Stimulated activated CD4-positive, alpha-beta T cell treated with anti-CD3 and anti-CD28 coated beads, Interleukin-4, amount 100 ng/mL, for 48 hours (primary cell): Measurements from ENCODE around the gene USP8.
"Not testable (repeated sequence)": the region's sequence is repeated elsewhere in the genome, so short reads cannot be mapped to it uniquely, and the experiment has no call there.

Source experiments
- DNase-seq, 2 donors: peaks; one replicate each; pipeline ENCODE4 v3.0.0-alpha.2; 2020; ENCODE audit warnings: low read depth in 2 of 2

The USP8 gene

GRCh38 chr15:50424066-50424890 lies at the start of gene USP8:
USP8 (plus strand) TSS chr15:50424405; CDS start chr15:50439074, 14,669 bp downstream.
- DNase-seq = peak; percentile 94 to 95

- no peak for DNase-seq
Observed at GRCh38 chr15:50377867-50378751, 46.1 kb upstream of the USP8 start.

- DNase-seq = no peak
Observed at GRCh38 chr15:50378776-50379175, 45.4 kb upstream of the USP8 start.

GRCh38 chr15:50379413-50379812 lies 44.8 kb upstream of the USP8 start:
- not testable (repeated sequence) for DNase-seq

- no peak for DNase-seq
Observed at GRCh38 chr15:50380089-50380488, 44.1 kb upstream of the USP8 start.

GRCh38 chr15:50381438-50381837 lies 42.8 kb upstream of the USP8 start:
- no peak for DNase-seq

GRCh38 chr15:50382408-50382807 lies 41.8 kb upstream of the USP8 start:
- not testable (repeated sequence) for DNase-seq

- DNase-seq = no peak
Observed at GRCh38 chr15:50390554-50391264, 33.5 kb upstream of the USP8 start.

- not testable (repeated sequence) for DNase-seq
Observed at GRCh38 chr15:50391561-50391960, 32.6 kb upstream of the USP8 start.

GRCh38 chr15:50411870-50412269 lies 12.3 kb upstream of the USP8 start:
- no peak for DNase-seq

GRCh38 chr15:50414624-50415023 lies 9.6 kb upstream of the USP8 start:
- no peak for DNase-seq

- no peak for DNase-seq
Observed at GRCh38 chr15:50415752-50416404, 8.3 kb upstream of the USP8 start.

- no peak for DNase-seq
Observed at GRCh38 chr15:50416890-50417289, 7.3 kb upstream of the USP8 start.

- no peak for DNase-seq
Observed at GRCh38 chr15:50418041-50418583, 6.1 kb upstream of the USP8 start.

GRCh38 chr15:50425219-50425618 lies 1.0 kb downstream of the USP8 start:
- no peak for DNase-seq

- DNase-seq = not testable (repeated sequence)
Observed at GRCh38 chr15:50425678-50426246, 1.6 kb downstream of the USP8 start.

- no peak for DNase-seq
Observed at GRCh38 chr15:50426428-50426827, 2.2 kb downstream of the USP8 start.

GRCh38 chr15:50431204-50431603 lies 7.0 kb downstream of the USP8 start:
- no peak for DNase-seq

- no peak for DNase-seq
Observed at GRCh38 chr15:50432230-50432629, 8.0 kb downstream of the USP8 start.

GRCh38 chr15:50435772-50436171 lies 11.6 kb downstream of the USP8 start:
- no peak for DNase-seq

GRCh38 chr15:50438251-50438650 lies 14.0 kb downstream of the USP8 start:
- DNase-seq = no peak
